ENCODE results near the gene PHF23. TPM values are rescaled to one million over a fixed set of nuclear protein-coding genes. Genes with fewer than 3 reads are reported as not detected.

The PHF23 gene
- total RNA-seq, 1 donor from 2014 or later: 80.9 TPM

- no peak for TF ChIP-seq CTCF (IDR thresholded peaks at IDR 0.05; ENCODE audit: unreplicated experiment)
- no peak overlapping the region for H3K27ac Mint-ChIP-seq (ENCODE audit: unreplicated experiment)
- peaks cover 26% of the 10 kb centered on the region for H3K36me3 Mint-ChIP-seq (ENCODE audit: low read depth, unreplicated experiment)
- DNase-seq (ENCODE audit: low spot score): no peak
- H3K4me3 Mint-ChIP-seq (ENCODE audit: unreplicated experiment): no peak overlapping the region
- peaks cover 32% of the 10 kb centered on the region for H3K4me1 Mint-ChIP-seq (ENCODE audit: unreplicated experiment)
- no peaks in the 10 kb centered on the region for H3K9me3 Mint-ChIP-seq (ENCODE audit: unreplicated experiment)
- H3K27me3 Mint-ChIP-seq (ENCODE audit: unreplicated experiment): peaks cover 20% of the 10 kb centered on the region
These were observed 31.9 kb downstream of the PHF23 start for GRCh38 chr17:7207120-7208001.

DNA sequence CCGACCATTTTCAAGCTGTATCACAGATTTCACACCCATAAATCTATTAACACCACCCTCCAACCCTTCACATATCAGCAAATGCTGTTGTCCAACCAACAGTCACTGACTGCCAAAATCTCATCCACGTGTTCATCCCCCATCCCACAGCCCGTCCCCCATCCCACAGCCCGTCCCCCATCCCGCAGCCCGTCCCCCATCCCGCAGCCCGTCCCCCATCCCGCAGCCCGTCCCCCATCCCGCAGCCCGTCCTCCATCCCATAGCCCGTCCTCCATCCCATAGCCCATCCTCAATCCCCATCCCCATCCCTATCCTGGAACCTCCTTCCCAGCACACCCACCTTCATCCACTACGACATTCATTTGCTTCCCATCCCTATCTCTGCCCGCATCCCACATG lies 33.7 kb downstream of the PHF23 start:
- peaks cover 21% of the 10 kb centered on the region for H3K27me3 Mint-ChIP-seq (ENCODE audit: unreplicated experiment)
- peaks cover 34% of the 10 kb centered on the region for H3K36me3 Mint-ChIP-seq (ENCODE audit: low read depth, unreplicated experiment)
- H3K27ac Mint-ChIP-seq (ENCODE audit: unreplicated experiment): peak overlapping the region; percentile 90
- peaks cover 25% of the 10 kb centered on the region for H3K4me1 Mint-ChIP-seq (ENCODE audit: unreplicated experiment)
- H3K9me3 Mint-ChIP-seq (ENCODE audit: unreplicated experiment): no peaks in the 10 kb centered on the region
- TF ChIP-seq CTCF (IDR thresholded peaks at IDR 0.05; ENCODE audit: unreplicated experiment): no peak
- DNase-seq (ENCODE audit: low spot score): no peak
- H3K4me3 Mint-ChIP-seq (ENCODE audit: unreplicated experiment): peak overlapping the region; percentile 81

- H3K4me3 Mint-ChIP-seq (ENCODE audit: unreplicated experiment): peak overlapping the region; percentile 81
- no peaks in the 10 kb centered on the region for H3K9me3 Mint-ChIP-seq (ENCODE audit: unreplicated experiment)
- peak overlapping the region; percentile 83 for H3K27ac Mint-ChIP-seq (ENCODE audit: unreplicated experiment)
- H3K27me3 Mint-ChIP-seq (ENCODE audit: unreplicated experiment): peaks cover 21% of the 10 kb centered on the region
- DNase-seq (ENCODE audit: low spot score): peak; percentile 89
- TF ChIP-seq CTCF (IDR thresholded peaks at IDR 0.05; ENCODE audit: unreplicated experiment): no peak
- H3K36me3 Mint-ChIP-seq (ENCODE audit: low read depth, unreplicated experiment): peaks cover 34% of the 10 kb centered on the region
- H3K4me1 Mint-ChIP-seq (ENCODE audit: unreplicated experiment): peaks cover 21% of the 10 kb centered on the region
These were observed 34.3 kb downstream of the PHF23 start for GRCh38 chr17:7204828-7205461.

- H3K27me3 Mint-ChIP-seq (ENCODE audit: unreplicated experiment): peaks cover 19% of the 10 kb centered on the region
- peak overlapping the region; percentile 70 for H3K27ac Mint-ChIP-seq (ENCODE audit: unreplicated experiment)
- no peaks in the 10 kb centered on the region for H3K9me3 Mint-ChIP-seq (ENCODE audit: unreplicated experiment)
- TF ChIP-seq CTCF (IDR thresholded peaks at IDR 0.05; ENCODE audit: unreplicated experiment): no peak
- peaks cover 34% of the 10 kb centered on the region for H3K36me3 Mint-ChIP-seq (ENCODE audit: low read depth, unreplicated experiment)
- peak overlapping the region; percentile 81 for H3K4me3 Mint-ChIP-seq (ENCODE audit: unreplicated experiment)
- peaks cover 21% of the 10 kb centered on the region for H3K4me1 Mint-ChIP-seq (ENCODE audit: unreplicated experiment)
- DNase-seq (ENCODE audit: low spot score): no peak
These were observed 34.9 kb downstream of the PHF23 start for GRCh38 chr17:7204336-7204735.

- no peak overlapping the region for H3K4me3 Mint-ChIP-seq (ENCODE audit: unreplicated experiment)
- H3K27me3 Mint-ChIP-seq (ENCODE audit: unreplicated experiment): peaks cover 19% of the 10 kb centered on the region
- peaks cover 18% of the 10 kb centered on the region for H3K4me1 Mint-ChIP-seq (ENCODE audit: unreplicated experiment)
- no peak for DNase-seq (ENCODE audit: low spot score)
- TF ChIP-seq CTCF (IDR thresholded peaks at IDR 0.05; ENCODE audit: unreplicated experiment): no peak
- peaks cover 34% of the 10 kb centered on the region for H3K36me3 Mint-ChIP-seq (ENCODE audit: low read depth, unreplicated experiment)
- H3K27ac Mint-ChIP-seq (ENCODE audit: unreplicated experiment): no peak overlapping the region
- H3K9me3 Mint-ChIP-seq (ENCODE audit: unreplicated experiment): no peaks in the 10 kb centered on the region
These were observed 35.9 kb downstream of the PHF23 start for GRCh38 chr17:7203391-7203790.

Measured in endothelial cell (in vitro differentiated cells).